ENCODE measurements around the gene APOC3. TPM values are rescaled to one million over a fixed set of nuclear protein-coding genes. Genes with fewer than 3 reads are reported as not detected.

APOC3 gene
- total RNA-seq, 1 experiment from 2014 or later: 3.5 TPM

GRCh38 chr11:116849060-116849459, 19.4 kb downstream of the APOC3 start:
- intact Hi-C loops (cut with micrococcal nuclease): no loop called here
- H3K4me2 ChIP-seq (ENCODE audit: low read length): no peak overlapping the region
- H4K20me1 ChIP-seq (ENCODE audit: insufficient read depth): no peaks in the 10 kb centered on the region
- H3K36me3 ChIP-seq (ENCODE audit: control insufficient read depth in 1 of 2, insufficient read depth in 2 of 2, low read length in 2 of 2): peaks cover 3 to 13% of the 10 kb centered on the region in 2 experiments; a peak in 2 of 4 replicates
- H3K9me2 ChIP-seq (ENCODE audit: insufficient read depth): no peaks in the 10 kb centered on the region
- H3K27ac ChIP-seq (ENCODE audit: low read depth, low read length): no peak overlapping the region
- CTCF ChIA-PET: no interaction called here
- POLR2A ChIA-PET: no interaction called here
- RAD21 ChIA-PET (ENCODE audit: low non-redundant PET in 1 of 2, low total read pairs in 2 of 2, uncharacterized antibody in 2 of 2, unreplicated experiment in 2 of 2): no interaction called here
- no peaks in the 10 kb centered on the region for H3K9me3 ChIP-seq (ENCODE audit: control insufficient read depth in 1 of 2, insufficient read depth in 1 of 2, low read depth in 1 of 2, low read length in 2 of 2)
- H3K4me3 ChIP-seq (replicated peaks in 1 of 2; ENCODE audit: low read depth in 1 of 2, low read length in 2 of 2): no peak overlapping the region
- H2AFZ ChIP-seq (ENCODE audit: low read depth, low read length, poor library complexity, severe bottlenecking): no peak overlapping the region
- TF ChIP-seq JUND (IDR thresholded peaks at IDR 0.05) (no peak), REST (IDR thresholded peaks at IDR 0.05; ENCODE audit: low read depth) (no peak), CBX3 (IDR thresholded peaks at IDR 0.05; ENCODE audit: low read depth) (no peak), SIN3A (IDR thresholded peaks at IDR 0.05; ENCODE audit: low read depth) (no peak), ATF3 (IDR thresholded peaks at IDR 0.05) (no peak), SRF (IDR thresholded peaks at IDR 0.05; ENCODE audit: low read depth) (no peak), TCF7L2 (IDR thresholded peaks at IDR 0.05; ENCODE audit: borderline replicate concordance, extremely low read depth, insufficient read depth, insufficient read length) (no peak)
- H3K79me2 ChIP-seq (ENCODE audit: insufficient read depth, low read length): no peaks in the 10 kb centered on the region
- ATAC-seq: no peak
- DNase-seq (ENCODE audit: low read depth, low spot score): no peak
- BruUV-seq (replicated peaks): no TSS peak
- no peaks in the 10 kb centered on the region for H3K27me3 ChIP-seq (ENCODE audit: insufficient read depth, low read length)
- H3K9ac ChIP-seq (ENCODE audit: low read length): no peak overlapping the region
- H3K4me1 ChIP-seq (ENCODE audit: control insufficient read depth in 1 of 2, insufficient read depth in 2 of 2, low read length in 2 of 2): peaks cover 0 to 14% of the 10 kb centered on the region in 2 experiments; a peak in 2 of 4 replicates

Data from HCT116 (cell line).